Right lobe of liver (tissue), 6 donors: ENCODE measurements around the gene ANKRD45. TPM values are rescaled to one million over a fixed set of nuclear protein-coding genes. Genes with fewer than 3 reads are reported as not detected.
"Not testable (repeated sequence)": the region's sequence is repeated elsewhere in the genome, so short reads cannot be mapped to it uniquely, and the experiment has no call there.

ENCODE experiments used
- ATAC-seq, 4 donors: fragments of 200-7000 bp; cut with Tn5 transposase; one replicate each; pipeline ENCODE4 v1.9.1; 2020; ENCODE audit warnings: mild to moderate bottlenecking in 4 of 4, moderate library complexity in 4 of 4
- DNase-seq, 3 donors: peaks; one replicate each; pipeline ENCODE4 v3.0.0-alpha.2; 2020
- H3K27ac ChIP-seq, 3 donors: fragments of 200-600 bp; one replicate each; pipeline ENCODE4 v1.8.0; 2022
- H3K27me3 ChIP-seq, 2 donors: fragments of 200-600 bp; one replicate each; pipeline ENCODE4 v1.8.0; 2022
- H3K36me3 ChIP-seq, 4 donors: fragments of 200-600 bp; sonication (generic) in 1 of 4; one replicate each; pipeline versions ENCODE4 v1.5.1 to v1.8.0; 2017 to 2022; ENCODE audit warnings: control low read depth in 1 of 4
- H3K4me1 ChIP-seq, 4 donors: fragments of 200-600 bp; sonication (generic) in 1 of 4; one replicate each; pipeline versions ENCODE4 v1.5.1 to v1.8.0; 2017 to 2022; ENCODE audit warnings: control low read depth in 1 of 4
- H3K4me3 ChIP-seq, 3 donors: fragments of 200-600 bp; one replicate each; pipeline ENCODE4 v1.8.0; 2022
- H3K9me3 ChIP-seq, 4 donors: fragments of 200-600 bp; sonication (generic) in 1 of 4; one replicate each; pipeline versions ENCODE4 v1.5.1 to v1.8.0; 2017 to 2022; ENCODE audit warnings: control low read depth in 1 of 4
- CTCF ChIP-seq, 4 donors: fragments of 200-600 bp in 3 of 4; fragments of 450-650 bp in 1 of 4; IDR thresholded peaks; one replicate each; pipeline versions ENCODE4 v1.5.1 to v1.8.0; 2016 to 2022; ENCODE audit warnings: antibody characterized with exemption in 4 of 4, mild to moderate bottlenecking in 2 of 4
- POLR2A ChIP-seq: fragments of 450-650 bp; IDR thresholded peaks from one replicate; pipeline ENCODE4 v1.6.1; 2017; ENCODE audit warnings: antibody characterized with exemption, mild to moderate bottlenecking
- WGBS: methylation state at CpG from one replicate; pipeline ENCODE4 v1.1.6; 2018; ENCODE audit warnings: low coverage, low lambda C conversion rate; ENCODE audit not compliant: insufficient coverage; ENCODE audit errors: missing lambda C conversion rate; 5-methylcytosine and 5-hydroxymethylcytosine counted together
- intact Hi-C, 2 donors: fragments of 100-400 bp; cut with DNase I; formaldehyde crosslinking; loops; one replicate each; pipeline versions ENCODE4 v1.11.2 to v1.14.1; 2022
- total RNA-seq, 6 experiments: library from RNA; depleted of rRNA in 2 of 6; stranded (reverse); fragments of >200 nt in 2 of 6; fragmentation: NEBNext Ultra II Directional in 3 of 6; extraction: Animal tissue kit (Norgen Biotek cat#: 25700) in 3 of 6; gene quantifications; one replicate each; pipeline versions ENCODE4 v1.1.0 to v1.2.4, GENCODE V29; 2016 to 2023
- donor health status: DM: no; HTN: yes; CAD: no.
- donor health status: DM: no; HTN: no; CAD: no.
- donor health status: DM: no; HTN: no; CAD: no.
- donor health status: DM: no; HTN: yes; CAD: no.
- donor health status: DM: no; HTN: yes; CAD: no.

ANKRD45 gene
- total RNA-seq, 6 experiments from 2014 or later: 0.15 TPM; not detected in 5

- peaks cover 0 to 4% (median 0%) of the 10 kb centered on the region in 4 donors for H3K9me3 ChIP-seq
- TF ChIP-seq CTCF (IDR thresholded peaks at IDR 0.05) (no peak), POLR2A (no peak)
- H3K4me3 ChIP-seq: no peak overlapping the region
- intact Hi-C loops: no loop called here
- no peaks in the 10 kb centered on the region for H3K27me3 ChIP-seq
- no peaks in the 10 kb centered on the region for H3K36me3 ChIP-seq
- 83% methylated on average over 2 of the region's 4 CpGs for WGBS
- ATAC-seq (no peak), DNase-seq (no peak)
- H3K4me1 ChIP-seq: no peaks in the 10 kb centered on the region
- H3K27ac ChIP-seq: no peak overlapping the region
Measured at GRCh38 chr1:173616859-173617258, 52.8 kb downstream of the ANKRD45 start.

- no CpG with 5 or more reads among the region's 32 CpGs for WGBS
- H3K4me1 ChIP-seq, H3K27ac ChIP-seq, ATAC-seq, DNase-seq, intact Hi-C loops, H3K9me3 ChIP-seq, H3K4me3 ChIP-seq, H3K36me3 ChIP-seq, H3K27me3 ChIP-seq: not testable (repeated sequence)
Measured at GRCh38 chr1:173613086-173613485, 56.6 kb downstream of the ANKRD45 start.

GRCh38 chr1:173608503-173609216, 61.0 kb downstream of the ANKRD45 start:
- intact Hi-C loops: no loop called here
- ATAC-seq (no peak), DNase-seq (no peak)
- no peaks in the 10 kb centered on the region for H3K36me3 ChIP-seq
- no peak overlapping the region for H3K27ac ChIP-seq
- no peaks in the 10 kb centered on the region for H3K27me3 ChIP-seq
- no peaks in the 10 kb centered on the region for H3K9me3 ChIP-seq
- no peak overlapping the region for H3K4me3 ChIP-seq
- TF ChIP-seq CTCF (IDR thresholded peaks at IDR 0.05): no peak
- TF ChIP-seq POLR2A: no peak
- H3K4me1 ChIP-seq: no peaks in the 10 kb centered on the region
- WGBS: 85% methylated on average over 4 of the region's 4 CpGs

- 35% methylated on average over 5 of the region's 5 CpGs for WGBS
- peak within 1 kb of the TSS in 2 of 3 donors; percentile 20 to 22 for H3K4me3 ChIP-seq
- intact Hi-C loops: no loop called here
Measured at GRCh38 chr1:173603056-173603591, 66.5 kb downstream of the ANKRD45 start, which contains the start of gene SLC9C2. SLC9C2 (minus strand) TSS chr1:173603072; CDS start chr1:173601776, 1,296 bp downstream.

More at GRCh38 chr1:173603056-173603591, 66.5 kb downstream of the ANKRD45 start, which contains the start of gene SLC9C2:
- DNase-seq (no peak), ATAC-seq (peak; percentile 44 to 68 (median 64))
- H3K4me1 ChIP-seq: no peaks in the 10 kb centered on the region
- no peak for TF ChIP-seq POLR2A
- TF ChIP-seq CTCF (IDR thresholded peaks at IDR 0.05): no peak
- no peaks in the 10 kb centered on the region for H3K36me3 ChIP-seq
- no peaks in the 10 kb centered on the region for H3K9me3 ChIP-seq
- H3K27me3 ChIP-seq: no peaks in the 10 kb centered on the region
- H3K27ac ChIP-seq: no peak within 1 kb of the TSS
